Epidermal melanocyte (primary cell): ENCODE data around the gene NXN.
"Not testable (repeated sequence)": the region's sequence is repeated elsewhere in the genome, so short reads cannot be mapped to it uniquely, and the experiment has no call there.

Source experiments
- DNase-seq: peaks from one replicate; pipeline ENCODE4 v3.0.0; 2011; ENCODE audit warnings: low spot score; ENCODE audit not compliant: insufficient read length

The NXN gene

GRCh38 chr17:1007310-1008007 is 27.9 kb upstream of the NXN start:
- DNase-seq: no peak

DNA sequence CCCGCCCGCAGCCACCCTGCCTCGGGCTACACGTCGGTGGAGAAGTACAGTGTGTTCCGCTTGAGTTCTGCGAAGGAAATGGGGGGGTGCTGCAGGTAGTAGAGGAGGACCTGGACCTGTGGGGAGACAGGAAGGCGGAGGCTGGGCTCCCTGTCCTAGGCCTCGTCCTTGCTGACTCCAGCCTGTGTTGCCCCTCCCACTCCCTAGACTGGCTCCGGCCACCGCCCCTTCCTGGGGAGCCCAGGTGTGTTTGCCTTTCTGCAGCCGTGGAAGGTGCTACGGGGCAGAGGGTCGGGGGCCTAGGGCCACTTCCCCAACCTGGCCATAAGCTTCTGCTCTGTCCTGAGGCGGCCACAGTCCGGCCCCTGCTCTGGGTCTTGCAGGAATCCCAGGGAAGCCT is 26.5 kb upstream of the NXN start:
- no peak for DNase-seq

DNA sequence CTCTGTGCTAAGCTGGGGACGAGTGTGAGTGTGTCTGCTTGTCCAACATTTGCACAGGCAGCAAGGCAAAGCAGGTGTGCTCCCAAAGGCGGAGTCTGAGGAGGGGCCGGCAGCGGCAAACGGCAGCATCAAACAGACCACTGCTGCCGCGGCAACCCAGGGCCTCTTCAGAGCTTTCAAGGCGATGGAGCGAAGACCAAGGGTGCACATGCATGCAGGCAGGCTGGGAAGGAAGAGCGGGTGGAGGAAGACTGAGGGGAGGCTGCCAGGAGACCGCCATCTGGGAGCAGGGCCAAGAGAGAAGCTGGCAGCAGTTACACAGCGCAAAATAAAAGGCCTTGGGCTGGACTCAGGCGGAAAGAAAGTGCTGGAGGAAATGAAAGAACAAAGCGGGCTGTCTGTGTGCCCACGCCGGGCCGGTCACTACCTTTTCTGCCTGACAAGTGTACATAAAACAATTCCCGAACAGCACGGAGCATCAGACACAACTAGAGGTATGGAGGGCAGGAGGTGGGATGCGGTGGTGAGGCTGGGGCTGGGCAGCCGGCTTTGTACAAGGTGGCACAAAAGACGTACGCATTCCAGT is 25.9 kb upstream of the NXN start:
- peak; percentile 94 for DNase-seq

DNA sequence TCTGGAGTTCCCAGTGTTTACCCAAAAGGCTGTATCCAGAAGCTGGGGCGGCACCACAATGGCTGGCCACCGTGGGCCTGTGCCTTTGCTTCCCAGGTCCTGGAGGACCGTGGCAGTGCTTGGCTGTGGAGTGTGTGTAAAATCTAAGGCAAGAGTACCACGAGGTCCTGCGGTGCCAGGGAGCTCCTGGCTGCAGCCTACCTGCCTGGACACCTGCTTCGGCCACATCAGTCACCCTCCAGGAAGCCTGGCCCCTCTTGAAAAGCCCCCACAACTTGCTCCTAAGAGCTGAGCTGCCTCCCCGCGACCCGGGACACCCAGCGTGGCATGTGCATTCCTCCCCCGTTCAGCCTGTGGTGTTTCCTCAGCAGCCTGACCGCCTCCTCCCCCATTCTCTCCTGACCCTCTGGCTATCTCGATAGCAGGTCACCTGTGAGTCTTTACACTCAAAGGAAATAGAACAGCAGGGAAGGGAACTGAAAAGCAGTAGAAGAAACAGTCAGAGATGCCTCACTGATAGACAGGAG is 25.3 kb upstream of the NXN start:
- DNase-seq: no peak

DNA sequence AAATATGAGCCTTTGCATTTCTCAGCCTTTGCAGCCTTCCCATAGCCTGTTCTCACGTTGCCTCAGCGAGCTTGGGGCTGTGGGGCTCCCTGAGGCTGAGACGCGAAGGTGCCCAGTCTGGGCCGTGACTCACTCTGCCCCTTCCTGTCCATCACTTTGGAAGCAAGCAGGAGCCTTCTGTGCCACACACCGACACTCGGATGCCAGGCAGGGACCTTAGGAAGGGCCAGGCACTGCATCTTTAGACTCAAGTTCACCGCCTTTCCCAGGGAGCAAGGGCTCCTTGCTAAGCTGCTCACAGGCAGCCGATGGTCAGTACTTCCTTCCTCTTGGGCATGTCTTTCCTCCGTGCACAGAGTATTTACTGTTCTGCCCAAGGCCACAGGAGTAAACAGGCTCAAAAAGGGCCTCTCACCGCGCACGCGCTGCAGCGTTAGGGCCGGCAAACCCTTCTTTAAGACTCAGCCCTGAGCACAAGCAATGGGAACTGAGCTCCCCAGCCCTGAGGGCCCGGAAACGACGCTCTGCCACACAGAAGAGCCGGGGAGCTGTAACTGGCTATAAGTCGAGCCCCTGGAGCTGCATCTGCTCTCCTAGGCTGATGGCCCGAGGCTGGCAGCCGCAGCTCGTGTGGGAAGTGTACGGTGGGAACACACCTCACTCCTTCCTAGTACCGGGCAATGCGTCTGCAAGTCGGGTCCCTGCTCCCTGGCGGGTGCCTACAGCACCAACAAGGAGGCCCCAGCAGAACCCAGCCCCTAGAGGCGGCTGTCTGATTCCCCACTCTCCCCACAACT is 24.6 kb upstream of the NXN start:
- peak; percentile 45 for DNase-seq

DNA sequence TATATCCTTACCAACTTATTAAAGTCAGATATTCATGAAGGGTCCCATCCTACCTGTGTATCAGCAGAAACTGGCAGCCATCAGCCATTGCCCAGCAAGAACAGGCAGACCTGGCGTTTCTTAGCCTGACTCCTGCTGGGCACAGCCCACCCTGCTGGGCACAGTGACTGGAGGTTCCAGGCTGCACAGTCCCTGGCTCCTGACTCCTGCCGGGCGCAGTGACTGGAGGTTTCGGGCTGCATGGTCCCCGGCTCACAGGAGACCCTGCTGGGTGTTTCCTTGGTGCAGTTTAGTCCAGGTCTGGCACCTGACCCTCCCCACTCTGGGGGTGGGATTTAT is 24.0 kb upstream of the NXN start:
- no peak for DNase-seq

DNA sequence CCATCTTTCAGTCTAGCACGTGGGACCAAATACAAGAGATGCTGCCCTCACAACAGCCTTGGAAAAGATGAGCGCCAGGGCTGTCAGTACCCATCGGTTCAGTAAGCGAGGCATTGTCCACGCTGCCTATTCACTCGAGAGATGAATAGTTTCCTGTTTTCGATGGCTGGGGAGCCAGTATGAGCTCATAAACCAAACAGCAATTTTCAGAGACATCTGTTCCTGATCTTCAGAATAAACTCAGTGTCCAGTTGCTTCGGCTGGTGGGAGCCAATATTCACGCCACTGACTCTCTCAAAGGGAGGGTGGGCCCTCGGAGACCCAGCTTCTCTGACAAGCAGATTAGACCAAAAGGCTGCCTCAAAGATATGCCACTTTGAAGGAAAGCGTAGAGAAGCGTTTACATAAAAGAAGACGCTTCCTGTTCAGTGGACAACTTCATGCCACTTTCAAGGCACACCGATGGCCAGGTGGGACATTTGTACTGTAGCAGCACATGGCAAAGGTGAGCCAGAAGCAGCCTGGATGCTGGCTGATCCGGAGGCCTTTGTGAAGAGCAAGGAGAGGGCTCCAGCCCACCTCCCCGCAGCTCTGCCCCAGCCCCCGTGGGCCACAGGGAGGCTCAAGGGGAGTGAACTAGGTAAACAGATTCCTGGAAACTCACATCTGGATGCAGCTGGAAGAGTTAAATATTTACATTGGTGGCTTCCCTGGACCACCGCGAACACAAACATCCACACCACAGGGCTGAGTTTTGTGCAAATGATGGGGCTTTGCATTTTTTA is 23.4 kb upstream of the NXN start:
- no peak for DNase-seq

DNA sequence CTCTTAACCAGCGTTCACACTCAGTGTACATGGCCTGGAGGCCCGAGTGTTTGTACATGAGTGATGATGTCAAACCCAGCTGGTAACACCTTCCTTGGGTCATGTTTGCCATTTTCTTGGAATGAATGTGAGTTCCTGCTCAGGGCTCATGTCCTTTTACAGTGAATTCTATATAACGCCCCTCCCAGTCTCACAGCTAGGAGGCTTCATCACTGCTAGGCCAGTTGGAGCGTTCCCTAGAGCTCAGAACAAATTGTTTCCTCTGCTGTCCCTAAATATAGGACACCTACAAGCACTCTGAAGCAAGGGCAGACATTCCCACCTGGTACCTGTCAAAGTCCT is 22.8 kb upstream of the NXN start:
- DNase-seq: no peak

- DNase-seq: no peak
These were observed 22.2 kb upstream of the NXN start for GRCh38 chr17:1001640-1002411.

GRCh38 chr17:1000597-1001461 is 21.3 kb upstream of the NXN start:
- no peak for DNase-seq

DNA sequence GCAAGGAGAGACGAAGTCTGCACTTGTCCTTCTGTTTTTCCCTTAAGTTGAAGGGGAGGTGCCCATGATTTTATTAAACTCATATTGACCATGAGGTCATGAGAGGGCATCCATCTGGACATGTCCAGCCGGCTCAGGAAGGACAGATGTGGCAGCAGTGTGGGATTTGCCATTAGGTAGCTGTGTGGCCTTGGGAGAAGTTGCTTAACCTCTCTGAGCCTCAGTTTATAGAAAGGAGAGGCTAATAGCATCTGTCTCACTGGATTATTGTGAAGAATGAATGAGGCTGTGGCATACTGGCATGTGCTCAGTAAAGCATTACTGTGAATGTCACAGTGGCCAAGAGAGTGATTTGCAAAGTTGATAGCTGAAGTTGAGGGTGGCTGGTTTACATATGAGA is 18.5 kb upstream of the NXN start:
- no peak for DNase-seq

DNA sequence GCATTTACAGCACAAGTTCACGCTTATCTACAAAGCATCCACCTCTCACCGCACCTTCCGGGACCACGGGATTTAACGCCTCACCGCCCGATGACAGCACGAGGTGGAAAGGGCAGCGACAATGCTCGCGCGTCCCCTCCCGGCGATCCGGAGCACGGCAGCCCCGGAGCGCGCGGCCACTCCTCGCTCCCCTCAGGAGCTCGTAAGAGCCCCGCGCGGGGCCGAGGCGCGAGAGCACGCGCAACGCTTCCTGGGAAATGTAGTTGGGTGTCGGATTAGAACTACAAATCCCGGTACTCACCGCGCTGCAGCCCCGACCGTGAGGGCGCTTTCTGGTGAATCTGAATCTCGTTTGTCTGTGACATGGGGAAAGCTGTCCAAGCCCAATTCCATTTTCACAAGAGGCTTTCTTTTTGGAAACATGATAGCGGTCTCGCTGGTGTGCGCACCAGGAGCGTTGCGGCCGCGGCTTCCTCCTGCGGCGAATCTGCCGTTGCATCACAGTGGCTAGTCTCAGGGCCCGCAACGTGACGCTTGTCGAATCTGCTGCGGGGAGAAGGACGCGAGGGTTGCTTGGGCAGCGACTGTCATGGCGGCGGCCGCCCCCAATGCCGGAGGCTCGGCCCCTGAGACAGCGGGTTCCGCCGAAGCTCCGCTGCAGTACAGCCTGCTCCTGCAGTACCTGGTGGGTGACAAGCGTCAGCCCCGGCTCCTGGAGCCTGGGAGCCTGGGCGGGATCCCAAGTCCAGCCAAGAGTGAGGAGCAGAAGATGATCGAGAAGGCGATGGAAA is 17.2 kb upstream of the NXN start, which contains the start of gene TIMM22:
Gene TIMM22 (plus strand): TSS at position 576 of the 791 bp plus-strand sequence. CDS start 14 bp downstream, at position 590.
- peak; percentile 95 for DNase-seq

DNA sequence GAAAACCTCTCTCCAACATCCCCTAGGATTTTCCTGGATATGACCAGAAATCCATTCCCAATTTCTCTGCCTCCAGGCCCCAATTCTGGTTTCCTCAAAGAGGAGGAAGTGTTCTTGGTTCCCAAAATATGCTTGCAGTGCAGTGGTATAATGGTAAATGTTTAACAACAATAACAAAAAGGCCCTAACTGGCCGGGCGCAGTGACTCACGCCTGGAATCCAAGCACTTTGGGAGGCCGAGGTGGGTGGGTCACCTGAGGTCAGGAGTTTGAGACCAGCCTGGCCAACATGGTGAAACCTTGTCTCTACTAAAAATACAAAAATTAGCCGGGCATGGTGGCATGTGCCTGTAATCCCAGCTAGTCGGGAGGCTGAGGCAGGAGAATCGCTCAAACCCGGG is 15.7 kb upstream of the NXN start:
- not testable (repeated sequence) for DNase-seq

DNA sequence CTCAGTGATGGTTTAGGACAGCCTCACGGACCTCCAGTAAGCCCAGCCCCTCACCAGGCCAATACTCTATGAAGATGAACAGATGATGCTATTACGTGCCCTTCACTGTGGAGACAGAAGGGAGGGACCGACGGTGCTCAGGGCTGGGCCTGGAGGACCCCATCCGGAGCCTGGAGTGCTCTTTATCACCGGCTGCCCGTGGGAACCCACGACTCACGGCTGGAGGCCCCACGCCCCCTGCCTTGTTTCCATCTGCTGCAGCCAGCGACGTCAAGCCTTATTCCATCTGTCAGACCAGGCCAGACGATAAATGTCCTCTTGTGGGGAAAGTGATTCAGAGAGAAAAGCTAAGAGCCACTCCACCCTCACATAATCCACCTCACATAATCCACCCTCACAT is 13.4 kb upstream of the NXN start:
- no peak for DNase-seq

- no peak for DNase-seq
These were observed 9.0 kb upstream of the NXN start for GRCh38 chr17:988561-988960.

DNA sequence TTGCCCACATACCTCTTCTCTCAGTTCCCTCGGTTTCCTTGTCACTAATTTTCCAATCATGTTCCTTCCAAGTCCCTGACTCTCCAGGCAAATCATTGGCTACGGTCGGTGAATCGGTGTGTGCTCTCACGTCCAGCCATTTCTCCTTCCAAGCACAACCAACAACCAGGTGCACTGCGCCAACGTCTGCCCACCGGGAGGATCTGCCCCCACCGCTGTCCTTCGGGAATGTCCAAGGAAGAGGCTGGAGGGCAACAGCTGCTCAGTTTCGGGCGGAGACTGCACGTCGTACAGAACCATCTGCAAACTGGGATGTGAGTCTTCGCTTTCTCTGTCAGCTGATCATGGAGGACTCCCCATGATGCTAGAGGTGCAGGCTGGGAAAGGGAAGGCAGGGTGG is 8.4 kb upstream of the NXN start:
- DNase-seq: no peak

- DNase-seq: no peak
These were observed 6.8 kb upstream of the NXN start for GRCh38 chr17:986322-986929.

DNA sequence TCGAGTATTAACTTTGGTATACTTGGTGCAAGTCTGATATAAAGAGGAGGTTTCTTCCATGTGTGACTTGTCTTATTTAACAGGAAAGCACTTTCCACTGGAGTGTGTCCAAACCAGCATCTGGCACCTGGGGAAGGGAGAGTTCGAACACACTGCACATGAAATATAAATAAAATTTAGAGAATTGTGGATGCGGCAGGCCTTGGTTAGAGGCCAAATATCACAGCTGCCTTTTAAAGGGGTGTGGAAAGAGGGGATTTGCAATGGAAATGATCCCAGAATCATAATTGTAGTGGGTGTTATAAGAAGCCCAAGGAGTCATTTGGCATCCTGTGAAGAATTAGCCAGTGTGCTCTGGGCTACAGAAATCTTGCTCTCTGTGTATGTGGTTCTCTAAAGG is 4.3 kb upstream of the NXN start:
- no peak for DNase-seq

- DNase-seq: no peak
These were observed 1.7 kb upstream of the NXN start for GRCh38 chr17:981292-981658.
